PC-3 (cell line): ENCODE results near the gene ESYT2.

Source experiments
- CTCF ChIP-seq: fragments of 300-600 bp; sonication (generic); conservative IDR thresholded peaks from 2 replicates; pipeline ENCODE4 v1.5.1; 2017; ENCODE audit warnings: antibody characterized with exemption, low read depth, mild to moderate bottlenecking, low read length
- EZH2 ChIP-seq: fragments of 300-600 bp; sonication (generic); IDR thresholded peaks from one replicate; pipeline ENCODE4 v1.6.1; 2017; ENCODE audit warnings: antibody characterized with exemption, mild to moderate bottlenecking, low read length; ENCODE audit not compliant: unreplicated experiment
- EZH2phosphoT487 ChIP-seq: fragments of 300-600 bp; sonication (generic); IDR thresholded peaks from 2 replicates; pipeline ENCODE4 v1.6.1; 2018; ENCODE audit warnings: mild to moderate bottlenecking, antibody characterized with exemption, low read length, borderline replicate concordance

GRCh38 chr7:158858592-158859503, 29.5 kb upstream of the ESYT2 start:
- TF ChIP-seq CTCF (no peak), EZH2 (no peak), EZH2phosphoT487 (no peak)
